GM12892 (cell line): ENCODE measurements around the gene PAK2.

Experiments
- POLR2A ChIP-seq: IDR thresholded peaks from 2 replicates; pipeline ENCODE4 v1.6.1; 2011; ENCODE audit warnings: low read depth, low read length, control low read depth
- POLR2AphosphoS5 ChIP-seq: IDR thresholded peaks from 2 replicates; pipeline ENCODE4 v1.6.1; 2011; ENCODE audit warnings: low read depth, low read length, control low read depth

GRCh38 chr3:196740481-196741248 is 1.0 kb downstream of the PAK2 start:
- TF ChIP-seq POLR2A: no peak
- TF ChIP-seq POLR2AphosphoS5: no peak
